Measurements from ENCODE around the gene PPP1R14C. TPM values are rescaled to one million over a fixed set of nuclear protein-coding genes. Genes with fewer than 3 reads are reported as not detected.

PPP1R14C gene
- total and polyA plus RNA-seq, 2 donors (not counting 3 experiments of a cell fraction or from before 2014, with no cell fraction given) = not detected

- H3K9me3 ChIP-seq (replicated peaks; ENCODE audit: control insufficient read depth, insufficient read depth, low read length) = no peaks in the 10 kb centered on the region
- no peaks in the 10 kb centered on the region for H4K20me1 ChIP-seq (replicated peaks; ENCODE audit: control insufficient read depth, extremely low read depth, insufficient read depth, low read length)
- H3K4me2 ChIP-seq (ENCODE audit: insufficient read depth, low read length) = no peak overlapping the region
- H3K27ac ChIP-seq (ENCODE audit: insufficient read depth, low read depth, low read length) = no peak overlapping the region
- no TSS peak for BruUV-seq (replicated peaks)
- ChIA-PET POLR2A (no interaction called here), CTCF (no interaction called here)
- intact Hi-C loops (cut with micrococcal nuclease) = no loop called here
- no peaks in the 10 kb centered on the region for H3K27me3 ChIP-seq (ENCODE audit: control insufficient read depth in 2 of 2, insufficient read depth in 2 of 2, low read length in 2 of 2)
- no peaks in the 10 kb centered on the region for H3K9me1 ChIP-seq (replicated peaks; ENCODE audit: control insufficient read depth, extremely low read depth, insufficient read depth, low read length)
- H3K36me3 ChIP-seq (ENCODE audit: control insufficient read depth in 2 of 2, extremely low read depth in 1 of 2, insufficient read depth in 2 of 2, low read length in 2 of 2) = no peaks in the 10 kb centered on the region
- dilution Hi-C loops (cut with MboI; ENCODE audit: extremely low pct_ligation_motif_present, low sequenced_read_pairs) = no loop called here
- no peak overlapping the region for H2AFZ ChIP-seq (ENCODE audit: low read depth, low read length)
- no peak for TF ChIP-seq POLR2A (IDR thresholded peaks at IDR 0.05; ENCODE audit: low read depth, low read length)
- no peak for TF ChIP-seq EZH2 (IDR thresholded peaks at IDR 0.05; ENCODE audit: borderline replicate concordance, low read depth, low read length, severe bottlenecking)
- no peak for TF ChIP-seq CTCF (IDR thresholded peaks at IDR 0.05; ENCODE audit: extremely low read depth in 1 of 2, insufficient read depth in 1 of 2, low read depth in 1 of 2, low read length in 2 of 2)
- no peaks in the 10 kb centered on the region for H3K79me2 ChIP-seq (ENCODE audit: control insufficient read depth, insufficient read depth, low read length)
- DNase-seq (ENCODE audit: low read depth, low spot score) = no peak
- H3K4me3 ChIP-seq (replicated peaks in 1 of 3; ENCODE audit: insufficient read depth in 1 of 3, low read depth in 1 of 3, low read length in 3 of 3) = no peak overlapping the region
- no peaks in the 10 kb centered on the region for H3K4me1 ChIP-seq (ENCODE audit: control insufficient read depth, extremely low read depth, insufficient read depth, low read length)
- H3K9ac ChIP-seq (replicated peaks; ENCODE audit: extremely low read depth, insufficient read depth, low read length) = no peak overlapping the region
- no peak for FAIRE-seq
Measured at GRCh38 chr6:150245148-150245935, 102.5 kb downstream of the PPP1R14C start.

- Histone ChIP-seq H3K27ac (ENCODE audit: insufficient read depth, low read depth, low read length) (no peak overlapping the region), H3K9me1 (replicated peaks; ENCODE audit: control insufficient read depth, extremely low read depth, insufficient read depth, low read length) (no peaks in the 10 kb centered on the region), H3K36me3 (ENCODE audit: control insufficient read depth in 2 of 2, extremely low read depth in 1 of 2, insufficient read depth in 2 of 2, low read length in 2 of 2) (no peaks in the 10 kb centered on the region), H4K20me1 (replicated peaks; ENCODE audit: control insufficient read depth, extremely low read depth, insufficient read depth, low read length) (no peaks in the 10 kb centered on the region), H3K79me2 (ENCODE audit: control insufficient read depth, insufficient read depth, low read length) (no peaks in the 10 kb centered on the region), H3K4me2 (ENCODE audit: insufficient read depth, low read length) (no peak overlapping the region), H2AFZ (ENCODE audit: low read depth, low read length) (no peak overlapping the region), H3K4me1 (ENCODE audit: control insufficient read depth, extremely low read depth, insufficient read depth, low read length) (no peaks in the 10 kb centered on the region), H3K9ac (replicated peaks; ENCODE audit: extremely low read depth, insufficient read depth, low read length) (no peak overlapping the region), H3K4me3 (replicated peaks in 1 of 3; ENCODE audit: insufficient read depth in 1 of 3, low read depth in 1 of 3, low read length in 3 of 3) (no peak overlapping the region), H3K9me3 (replicated peaks; ENCODE audit: control insufficient read depth, insufficient read depth, low read length) (no peaks in the 10 kb centered on the region), H3K27me3 (ENCODE audit: control insufficient read depth in 2 of 2, insufficient read depth in 2 of 2, low read length in 2 of 2) (no peaks in the 10 kb centered on the region)
- CTCF ChIA-PET = no interaction called here
- dilution Hi-C loops (cut with MboI; ENCODE audit: extremely low pct_ligation_motif_present, low sequenced_read_pairs) = no loop called here
- intact Hi-C loops (cut with micrococcal nuclease) = no loop called here
- FAIRE-seq = no peak
- no peak for TF ChIP-seq POLR2A (IDR thresholded peaks at IDR 0.05; ENCODE audit: low read depth, low read length)
- TF ChIP-seq EZH2 (IDR thresholded peaks at IDR 0.05; ENCODE audit: borderline replicate concordance, low read depth, low read length, severe bottlenecking) = no peak
- TF ChIP-seq JUN (IDR thresholded peaks at IDR 0.05; ENCODE audit: borderline replicate concordance, insufficient read depth, insufficient read length, low read depth) = no peak
- no peak for TF ChIP-seq MAX (IDR thresholded peaks at IDR 0.05; ENCODE audit: insufficient read depth, insufficient read length)
- no peak for TF ChIP-seq POLR2AphosphoS5 (IDR thresholded peaks at IDR 0.05; ENCODE audit: insufficient read depth, low read depth, low read length)
- no peak for TF ChIP-seq GATA2 (IDR thresholded peaks at IDR 0.05; ENCODE audit: insufficient read depth, insufficient read length, low read depth, low read length)
- no peak for TF ChIP-seq MYC (IDR thresholded peaks at IDR 0.05; ENCODE audit: low read depth, low read length)
- no peak for TF ChIP-seq CTCF (IDR thresholded peaks at IDR 0.05; ENCODE audit: extremely low read depth in 1 of 2, insufficient read depth in 1 of 2, low read depth in 1 of 2, low read length in 2 of 2)
- no peak for TF ChIP-seq FOS (IDR thresholded peaks at IDR 0.05; ENCODE audit: borderline replicate concordance, insufficient read depth, low read length)
- BruUV-seq (replicated peaks) = no TSS peak
- POLR2A ChIA-PET = no interaction called here
- no peak for DNase-seq (ENCODE audit: low read depth, low spot score)
Measured at GRCh38 chr6:150247803-150248202, 105.0 kb downstream of the PPP1R14C start.

All from endothelial cell of umbilical vein (primary cell).